IPS-NIHi11 (cell line): ENCODE data around the gene TTC13.
A peak's percentile ranks its signal among the peaks of the same experiment; 100 is the strongest.
"Not testable (repeated sequence)": the region's sequence is repeated elsewhere in the genome, so short reads cannot be mapped to it uniquely, and the experiment has no call there.

Experiments
- DNase-seq: peaks from one replicate; pipeline ENCODE4 v3.0.0; 2012; ENCODE audit warnings: mixed read lengths, low spot score

TTC13 gene

GRCh38 chr1:230992100-230992774, 13.6 kb upstream of the TTC13 start:
- no peak for DNase-seq

- DNase-seq, result no peak
Observed at GRCh38 chr1:230987448-230987847, 8.8 kb upstream of the TTC13 start.

GRCh38 chr1:230986976-230987375, 8.3 kb upstream of the TTC13 start:
- DNase-seq, result no peak

- DNase-seq, result no peak
Observed at GRCh38 chr1:230985711-230986110, 7.0 kb upstream of the TTC13 start.

GRCh38 chr1:230984622-230985515, 6.2 kb upstream of the TTC13 start:
- DNase-seq, result not testable (repeated sequence)

GRCh38 chr1:230983811-230984210, 5.2 kb upstream of the TTC13 start:
- DNase-seq, result no peak

GRCh38 chr1:230982696-230983095, 4.0 kb upstream of the TTC13 start:
- no peak for DNase-seq

- DNase-seq, result no peak
Observed at GRCh38 chr1:230979952-230980351, 1.3 kb upstream of the TTC13 start.

GRCh38 chr1:230979389-230979716, 692 bp upstream of the TTC13 start:
- DNase-seq, result peak; percentile 11

- peak; percentile 9 for DNase-seq
Observed at GRCh38 chr1:230977761-230978490, 735 bp downstream of the TTC13 start.

GRCh38 chr1:230976825-230977747, 1.6 kb downstream of the TTC13 start:
- DNase-seq, result no peak

- no peak for DNase-seq
Observed at GRCh38 chr1:230976360-230976759, 2.3 kb downstream of the TTC13 start.

- DNase-seq, result no peak
Observed at GRCh38 chr1:230975636-230976035, 3.0 kb downstream of the TTC13 start.

GRCh38 chr1:230972855-230973271, 5.8 kb downstream of the TTC13 start:
- no peak for DNase-seq

- DNase-seq, result no peak
Observed at GRCh38 chr1:230971771-230972170, 6.9 kb downstream of the TTC13 start.

- no peak for DNase-seq
Observed at GRCh38 chr1:230970432-230970831, 8.2 kb downstream of the TTC13 start.

GRCh38 chr1:230966358-230966873, 12.2 kb downstream of the TTC13 start:
- DNase-seq, result no peak

GRCh38 chr1:230965535-230965934, 13.1 kb downstream of the TTC13 start:
- no peak for DNase-seq

GRCh38 chr1:230964896-230965295, 13.8 kb downstream of the TTC13 start:
- no peak for DNase-seq

- no peak for DNase-seq
Observed at GRCh38 chr1:230958370-230958769, 20.3 kb downstream of the TTC13 start.

- no peak for DNase-seq
Observed at GRCh38 chr1:230957580-230957989, 21.1 kb downstream of the TTC13 start.
